NK-92 treated with Interleukin-12 subunit alpha and Interleukin-12 subunit beta, amount 100 ng/mL, for 24 hours (cell line): ENCODE measurements around the gene PRODH.
"Not testable (repeated sequence)": the region's sequence is repeated elsewhere in the genome, so short reads cannot be mapped to it uniquely, and the experiment has no call there.

Experiments
- DNase-seq: peaks from one replicate; lab custom pipeline; 2025; lab: John Stamatoyannopoulos, UW

PRODH gene

GRCh38 chr22:18935889-18936529, at the start of gene PRODH:
Gene PRODH (minus strand): TSS chr22:18936293. CDS start chr22:18936287, 6 bp downstream.
- DNase-seq: no peak

- no peak for DNase-seq
Measured at GRCh38 chr22:18985780-18986179, 49.7 kb upstream of the PRODH start.

- DNase-seq: no peak
Measured at GRCh38 chr22:18984564-18984963, 48.5 kb upstream of the PRODH start.

GRCh38 chr22:18983120-18983651, 47.1 kb upstream of the PRODH start:
- no peak for DNase-seq

GRCh38 chr22:18980829-18981228, 44.7 kb upstream of the PRODH start:
- no peak for DNase-seq

GRCh38 chr22:18979957-18980356, 43.9 kb upstream of the PRODH start:
- no peak for DNase-seq

- no peak for DNase-seq
Measured at GRCh38 chr22:18978506-18978905, 42.4 kb upstream of the PRODH start.

- DNase-seq: no peak
Measured at GRCh38 chr22:18977824-18978425, 41.8 kb upstream of the PRODH start.

- no peak for DNase-seq
Measured at GRCh38 chr22:18976197-18976751, 40.2 kb upstream of the PRODH start.

GRCh38 chr22:18975434-18976196, 39.5 kb upstream of the PRODH start:
- no peak for DNase-seq

- no peak for DNase-seq
Measured at GRCh38 chr22:18974477-18975180, 38.5 kb upstream of the PRODH start.

GRCh38 chr22:18973264-18974031, 37.4 kb upstream of the PRODH start:
- no peak for DNase-seq

- DNase-seq: not testable (repeated sequence)
Measured at GRCh38 chr22:18972591-18972990, 36.5 kb upstream of the PRODH start.

- not testable (repeated sequence) for DNase-seq
Measured at GRCh38 chr22:18972029-18972428, 35.9 kb upstream of the PRODH start.

GRCh38 chr22:18971321-18971751, 35.2 kb upstream of the PRODH start:
- DNase-seq: no peak

- DNase-seq: no peak
Measured at GRCh38 chr22:18970948-18971315, 34.8 kb upstream of the PRODH start.

- no peak for DNase-seq
Measured at GRCh38 chr22:18970176-18970947, 34.3 kb upstream of the PRODH start.

- not testable (repeated sequence) for DNase-seq
Measured at GRCh38 chr22:18969158-18969942, 33.3 kb upstream of the PRODH start.

GRCh38 chr22:18968011-18968749, 32.1 kb upstream of the PRODH start:
- no peak for DNase-seq
